Stimulated activated CD8-positive, alpha-beta memory T cell treated with anti-CD3 and anti-CD28 coated beads, Interleukin-15, amount 100 ng/mL, for 24 hours (primary cell): Measurements from ENCODE around the gene IL15RA.
"Not testable (repeated sequence)": the region's sequence is repeated elsewhere in the genome, so short reads cannot be mapped to it uniquely, and the experiment has no call there.

Source experiments
- DNase-seq: peaks from one replicate; pipeline ENCODE4 v3.0.0-alpha.2; 2020; ENCODE audit warnings: low read depth

The IL15RA gene

DNA sequence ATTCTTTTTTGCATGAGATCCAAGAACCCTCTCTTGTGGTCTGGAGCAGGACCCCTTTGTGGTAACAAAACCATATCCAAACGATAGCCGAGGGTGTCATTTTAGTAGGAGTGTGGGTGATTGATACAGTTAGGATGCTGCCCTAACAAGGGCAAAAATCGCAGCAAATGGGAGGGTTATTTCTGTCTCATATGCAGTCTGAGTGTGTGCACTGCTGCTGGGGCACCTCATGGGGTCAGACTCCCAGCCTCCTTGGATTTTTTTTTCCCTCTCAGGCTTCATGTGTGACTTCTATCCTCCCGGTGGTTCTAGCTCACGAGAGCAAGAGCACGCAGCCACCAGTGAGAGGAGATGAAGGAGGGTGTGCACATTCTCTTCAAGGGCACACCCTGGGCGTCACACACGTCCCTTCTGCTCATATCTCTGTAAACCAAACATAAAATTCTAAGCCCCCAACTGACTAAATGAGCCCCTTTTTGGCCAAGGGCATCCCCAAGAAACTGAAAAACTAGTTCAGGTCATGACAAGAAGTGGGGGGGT is 28.6 kb upstream of the IL15RA start:
- no peak for DNase-seq

DNA sequence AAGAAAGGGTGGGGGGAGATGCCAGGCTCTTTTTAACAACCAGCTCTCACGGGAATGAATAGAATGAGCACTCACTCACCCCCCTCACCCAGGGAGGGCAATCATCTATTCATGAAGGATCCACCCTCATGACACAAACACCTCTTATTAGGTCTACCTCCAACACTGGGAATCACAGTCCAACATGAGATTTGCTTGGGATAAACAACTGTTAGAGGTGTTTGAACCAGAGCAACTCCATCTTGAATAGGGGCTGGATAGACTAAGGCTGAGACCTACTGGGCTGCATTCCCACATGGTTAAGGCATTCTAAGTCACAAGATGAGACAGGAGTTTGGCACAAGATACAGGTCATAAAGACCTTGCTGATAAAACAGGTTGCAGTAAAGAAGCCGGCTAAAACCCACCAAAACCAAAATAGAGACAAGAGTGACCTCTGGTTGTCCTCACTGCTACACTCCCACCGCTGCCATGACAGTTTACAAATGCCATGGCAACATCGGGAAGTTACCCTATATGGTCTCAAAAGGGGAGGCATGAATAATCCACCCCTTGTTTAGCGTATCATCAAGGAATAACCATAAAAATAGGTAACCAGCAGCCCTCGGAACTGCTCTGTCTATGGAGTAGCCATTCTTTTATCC is 27.9 kb upstream of the IL15RA start:
- DNase-seq, result not testable (repeated sequence)

DNA sequence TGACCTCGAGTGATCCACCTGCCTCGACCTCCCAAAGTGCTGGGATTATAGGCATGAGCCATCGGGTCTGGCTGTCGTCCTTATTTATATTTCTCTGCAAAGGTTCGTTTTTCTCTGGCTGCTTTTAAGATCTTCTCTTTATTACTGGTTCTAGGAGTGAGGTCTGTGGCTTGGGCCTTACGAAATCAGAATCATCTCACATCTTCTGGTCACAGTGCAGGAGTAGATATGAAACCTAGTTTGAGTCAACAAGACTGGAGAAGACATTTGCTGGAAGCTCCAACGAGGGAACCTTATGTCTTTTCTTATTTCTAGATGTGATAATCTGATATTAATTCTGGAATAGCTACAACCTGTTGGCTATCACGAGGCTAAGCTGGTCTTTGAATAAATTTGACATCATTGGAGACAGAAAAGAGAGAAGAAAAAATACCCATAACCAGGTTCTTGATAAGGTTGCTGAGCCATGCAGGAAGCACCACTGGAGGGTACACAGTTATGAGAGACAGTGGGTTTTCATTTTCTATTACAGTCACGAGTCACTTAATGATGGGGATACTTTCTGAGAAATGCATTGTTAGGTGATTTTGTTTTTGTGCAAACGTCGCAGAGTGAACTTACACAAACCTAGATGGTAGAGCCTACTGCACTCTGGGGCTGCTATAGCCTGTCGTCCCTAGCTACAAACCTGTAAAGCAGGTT is 25.6 kb upstream of the IL15RA start:
- DNase-seq, result no peak

DNA sequence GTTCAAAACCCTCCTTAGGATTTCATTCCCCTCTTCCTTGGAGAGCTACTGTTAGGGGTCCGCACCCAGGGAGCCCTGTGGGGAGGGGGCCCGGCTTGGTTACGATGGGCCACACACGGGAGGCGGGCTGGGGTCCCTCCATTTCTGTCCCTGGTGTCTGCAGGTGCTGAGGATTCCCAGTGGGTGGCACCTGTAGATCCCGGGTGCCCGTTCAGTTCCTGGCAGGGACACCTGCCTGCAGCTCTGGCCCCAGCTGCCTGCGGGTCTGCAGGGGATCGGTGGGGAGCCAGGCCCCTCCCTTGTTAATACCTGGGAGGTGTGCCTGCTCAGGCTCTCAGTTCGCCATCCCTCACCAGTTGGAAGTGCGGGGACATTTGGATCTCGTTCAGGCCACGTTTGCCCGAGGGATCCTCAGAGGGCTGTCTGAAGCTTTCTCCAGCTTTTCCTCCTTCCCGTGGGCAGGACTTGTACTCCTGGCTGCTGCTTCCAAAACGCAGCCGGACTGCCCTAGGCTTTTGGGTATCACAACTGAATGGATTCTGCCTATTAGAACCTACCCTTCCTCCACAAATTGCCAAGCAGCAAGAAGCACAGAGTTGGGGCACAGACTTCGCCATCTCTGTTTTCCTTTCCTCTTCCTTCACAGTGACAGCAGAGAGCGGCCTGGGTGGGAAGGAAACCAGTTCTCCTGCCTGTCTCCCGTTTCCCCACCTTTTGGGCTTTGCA is 22.3 kb upstream of the IL15RA start:
- DNase-seq, result no peak

DNA sequence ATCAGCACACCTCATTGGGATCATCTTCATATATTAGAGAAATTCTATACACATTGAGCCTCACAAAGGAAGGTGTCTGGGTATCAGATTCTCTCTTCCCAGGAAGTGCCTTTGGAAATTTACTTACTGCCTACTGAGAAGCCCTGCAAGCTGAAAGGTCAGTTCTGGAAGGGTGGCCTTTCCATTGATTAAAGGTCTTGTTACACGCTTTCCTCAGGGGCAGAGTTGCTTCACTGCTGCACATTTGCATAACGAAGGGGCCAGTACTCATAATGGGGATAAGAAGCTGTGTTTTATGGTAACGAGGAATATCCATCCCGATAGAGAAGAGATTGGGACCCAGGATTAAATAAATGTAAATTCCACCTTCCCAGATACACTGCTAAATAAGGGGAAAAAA is 19.4 kb upstream of the IL15RA start:
- no peak for DNase-seq

DNA sequence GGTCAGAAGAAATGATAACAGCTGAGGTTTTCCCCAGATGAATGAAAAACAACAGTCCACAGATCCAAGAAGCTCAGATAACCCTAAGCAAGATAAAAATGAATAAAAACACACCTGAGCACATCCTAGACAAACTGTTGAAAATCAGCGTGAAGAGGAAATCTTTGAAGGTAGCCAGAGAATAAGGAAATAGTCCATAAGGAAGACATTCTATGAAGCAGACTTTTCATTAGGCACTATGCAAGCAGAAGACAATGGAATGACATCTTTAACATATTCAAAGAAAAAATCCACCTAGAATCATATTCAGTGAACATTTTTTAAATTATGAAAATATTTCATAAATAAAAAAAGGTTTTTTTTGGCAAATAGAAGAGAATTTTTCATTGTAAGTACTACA is 15.1 kb upstream of the IL15RA start:
- no peak for DNase-seq

DNA sequence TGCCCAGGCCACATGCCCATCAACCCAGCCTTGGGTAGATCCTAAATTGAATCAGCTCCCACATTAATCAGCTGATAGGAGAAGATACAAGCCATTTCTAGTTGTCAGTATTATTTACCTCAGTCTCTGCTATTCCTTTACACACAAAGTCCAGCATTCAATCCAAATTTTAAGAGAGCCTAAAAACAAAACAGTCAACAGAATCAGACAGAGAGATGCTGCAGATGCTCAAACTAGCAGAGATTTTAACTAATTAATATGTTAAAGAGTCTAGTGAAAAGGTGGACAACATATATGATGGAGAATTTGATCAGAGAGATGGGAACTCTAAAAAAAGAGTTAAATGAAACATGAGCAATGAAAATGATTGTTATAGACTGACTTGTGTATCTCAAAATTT is 14.4 kb upstream of the IL15RA start:
- DNase-seq, result no peak

DNA sequence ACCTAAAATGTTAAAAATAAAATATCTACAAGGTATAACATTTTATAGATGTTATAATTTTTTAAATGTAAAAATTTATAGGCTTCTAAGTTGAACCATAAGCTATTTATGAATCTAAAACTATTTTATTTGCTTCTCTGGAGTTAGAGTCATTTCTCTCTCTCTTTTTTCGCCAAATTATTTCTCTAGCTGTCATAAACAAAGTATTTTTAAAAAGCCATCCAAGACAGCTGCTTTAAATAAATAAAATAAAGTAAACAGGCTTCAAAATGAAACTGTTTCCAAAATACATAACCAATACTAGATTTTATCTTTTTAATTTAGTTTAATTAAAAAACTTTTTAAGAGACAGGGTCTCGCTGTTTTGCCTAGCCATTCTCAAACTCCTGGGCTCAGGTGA is 12.4 kb upstream of the IL15RA start:
- DNase-seq, result no peak

DNA sequence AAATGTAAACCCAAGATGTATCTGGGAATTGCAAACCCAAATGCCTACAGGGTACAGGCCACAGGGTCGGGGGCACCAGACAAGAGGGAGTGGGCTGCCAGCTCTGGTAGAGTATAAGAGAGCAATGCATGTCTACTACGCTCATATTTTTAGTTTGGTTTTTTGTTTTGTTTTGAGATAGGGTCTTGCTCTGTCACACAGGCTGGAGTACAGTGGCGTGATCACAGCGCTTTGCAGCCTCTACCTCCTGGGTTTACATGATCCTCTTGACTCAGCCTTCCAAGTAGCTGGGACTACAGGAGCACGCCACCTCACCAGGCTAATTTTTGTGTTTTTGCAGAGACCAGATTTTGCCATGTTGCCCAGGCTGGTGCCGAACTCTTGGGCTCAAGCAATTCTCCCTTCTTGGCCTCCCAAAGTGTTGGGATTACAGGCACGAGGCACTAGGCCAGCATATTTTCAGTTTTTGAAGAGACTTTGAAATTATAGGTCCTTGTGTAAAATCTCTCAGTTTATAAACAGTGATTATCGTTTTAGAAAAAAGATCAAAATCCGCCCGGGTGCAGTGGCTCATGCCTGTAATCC is 11.1 kb upstream of the IL15RA start:
- DNase-seq, result no peak

DNA sequence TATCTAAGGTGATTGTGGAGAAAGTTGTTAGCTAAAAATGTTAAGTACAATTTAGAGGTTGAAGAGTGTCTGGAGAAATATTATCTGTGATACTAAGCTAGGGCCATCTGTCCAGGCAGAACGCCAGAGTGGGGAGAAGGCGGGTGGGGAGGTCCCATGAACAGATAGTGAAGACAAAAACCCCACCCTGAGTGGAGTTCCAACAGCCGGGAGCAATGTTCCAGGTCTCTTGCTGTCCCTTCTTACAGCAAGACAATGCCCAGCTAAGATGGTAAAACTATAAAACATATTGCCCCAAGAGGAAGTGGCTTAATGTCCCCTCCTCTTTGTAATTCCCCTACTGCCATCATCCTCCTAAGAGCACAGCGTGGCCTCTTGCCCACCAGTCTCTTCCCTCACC is 10.4 kb upstream of the IL15RA start:
- no peak for DNase-seq

DNA sequence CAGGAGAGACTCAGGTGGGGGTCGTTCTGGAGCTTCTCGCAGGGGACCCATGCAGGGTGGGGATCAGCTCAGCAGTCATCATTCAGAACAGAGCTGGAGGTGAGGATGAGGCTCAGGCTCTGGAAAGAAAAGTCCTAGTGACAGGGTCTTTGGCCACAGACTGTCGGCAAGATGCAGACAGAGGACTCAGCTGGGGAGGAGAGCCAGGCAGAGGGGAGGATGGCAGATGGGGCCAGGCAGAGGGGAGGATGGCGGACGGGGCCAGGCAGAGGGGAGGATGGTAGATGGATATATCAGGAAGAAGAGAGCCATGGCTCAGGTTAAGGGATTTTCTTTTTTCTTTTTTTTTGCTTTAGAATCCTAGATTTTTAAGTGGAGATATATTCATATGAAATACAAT is 7.7 kb upstream of the IL15RA start:
- DNase-seq, result no peak

DNA sequence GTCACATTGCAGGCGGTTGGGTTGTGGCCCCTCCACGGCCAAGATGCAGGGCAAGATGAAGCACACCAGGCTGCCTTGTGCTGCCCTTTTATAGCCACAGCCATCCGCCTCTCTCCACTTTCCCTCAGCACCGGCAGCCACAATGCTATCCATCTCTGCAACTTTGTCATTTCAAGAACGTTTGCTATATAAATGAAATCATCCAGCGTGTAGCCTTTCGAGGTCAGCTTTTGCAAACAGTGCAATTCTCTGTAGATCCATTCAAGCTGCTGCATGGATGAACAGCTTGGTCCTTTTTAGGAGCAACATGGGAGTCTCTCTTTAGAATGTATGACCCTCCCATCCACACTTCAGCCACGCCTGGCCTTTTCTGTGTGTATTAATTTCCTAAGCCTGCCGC is 6.4 kb upstream of the IL15RA start:
- DNase-seq, result no peak

DNA sequence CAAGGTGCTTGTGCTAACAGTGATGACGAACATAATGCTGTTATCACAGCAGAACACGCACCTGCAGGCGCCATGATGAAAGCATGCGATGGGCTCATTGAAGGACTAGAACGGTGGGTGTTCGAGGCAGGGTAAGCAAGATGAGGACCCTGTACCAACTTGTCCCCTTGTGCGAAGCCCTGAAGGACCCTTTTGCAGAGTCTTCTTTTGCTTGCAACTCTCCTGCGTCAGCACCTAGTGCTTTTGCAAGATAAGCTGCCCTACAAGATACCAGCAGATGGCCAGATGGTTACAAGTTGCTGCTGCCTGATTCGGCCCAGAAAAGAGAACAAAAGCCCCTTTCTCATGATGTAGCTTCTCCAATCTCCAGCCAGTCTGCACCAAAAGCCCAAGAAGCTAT is 4.2 kb upstream of the IL15RA start:
- no peak for DNase-seq

DNA sequence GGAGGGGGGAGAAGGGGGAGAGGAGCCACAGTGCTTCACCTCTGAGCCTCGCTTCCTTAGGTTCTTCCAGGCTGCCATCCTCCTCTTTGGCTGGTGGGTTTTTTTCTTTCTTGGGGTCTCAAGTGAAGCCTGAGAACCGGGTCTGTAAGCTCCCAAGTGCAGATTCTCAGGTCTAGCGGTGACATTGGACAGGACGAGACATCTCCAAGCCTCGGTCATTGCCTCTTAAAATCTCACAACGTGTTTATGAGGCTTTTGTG is 817 bp upstream of the IL15RA start:
- DNase-seq, result no peak

DNA sequence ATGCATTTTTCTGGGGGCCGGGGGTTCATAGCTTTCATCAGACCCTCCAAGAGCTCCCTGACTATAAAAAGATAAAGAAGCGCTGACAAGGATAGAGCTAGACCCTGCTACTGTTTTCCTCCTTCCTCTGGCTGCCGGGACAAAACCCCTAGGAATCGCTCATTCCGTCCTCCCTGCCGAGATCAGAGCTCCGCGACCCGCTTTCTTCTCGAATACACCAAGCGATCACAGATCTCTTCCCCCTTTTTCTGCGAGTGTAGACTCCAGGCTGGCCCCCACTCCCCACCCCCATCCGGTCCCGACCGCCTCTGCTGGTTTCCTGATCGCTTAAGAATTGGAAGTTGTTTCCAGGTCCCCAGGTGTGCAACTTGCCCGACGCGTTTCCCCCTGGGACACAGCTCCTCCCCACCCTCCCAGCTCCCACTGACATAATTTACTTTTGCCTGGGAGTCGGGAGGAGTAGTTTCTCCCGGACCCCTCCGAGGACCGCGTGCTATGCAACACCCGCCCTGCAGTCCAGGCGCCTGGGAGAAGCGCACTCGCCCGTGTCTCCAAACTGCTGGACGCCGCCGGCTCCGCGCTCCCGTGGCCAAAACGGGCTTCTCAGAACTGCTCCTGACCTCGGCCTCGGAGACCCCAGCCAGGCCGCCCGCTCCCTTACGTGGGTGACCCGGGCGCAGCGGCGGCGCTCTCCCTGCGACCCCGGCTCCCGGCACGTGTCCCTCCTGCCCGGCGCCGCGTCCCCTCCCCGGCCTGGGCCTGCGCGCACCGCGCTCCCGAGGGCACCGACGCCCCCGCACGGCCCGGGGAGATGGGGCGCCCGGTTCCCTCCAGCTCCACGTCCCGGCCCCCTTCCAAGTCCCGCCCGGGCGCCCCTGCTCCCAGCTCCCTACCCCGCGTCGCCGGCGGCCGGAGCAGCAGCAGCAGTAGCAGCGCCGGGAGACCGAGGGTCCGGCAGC is 552 bp downstream of the IL15RA start:
- DNase-seq, result no peak

DNA sequence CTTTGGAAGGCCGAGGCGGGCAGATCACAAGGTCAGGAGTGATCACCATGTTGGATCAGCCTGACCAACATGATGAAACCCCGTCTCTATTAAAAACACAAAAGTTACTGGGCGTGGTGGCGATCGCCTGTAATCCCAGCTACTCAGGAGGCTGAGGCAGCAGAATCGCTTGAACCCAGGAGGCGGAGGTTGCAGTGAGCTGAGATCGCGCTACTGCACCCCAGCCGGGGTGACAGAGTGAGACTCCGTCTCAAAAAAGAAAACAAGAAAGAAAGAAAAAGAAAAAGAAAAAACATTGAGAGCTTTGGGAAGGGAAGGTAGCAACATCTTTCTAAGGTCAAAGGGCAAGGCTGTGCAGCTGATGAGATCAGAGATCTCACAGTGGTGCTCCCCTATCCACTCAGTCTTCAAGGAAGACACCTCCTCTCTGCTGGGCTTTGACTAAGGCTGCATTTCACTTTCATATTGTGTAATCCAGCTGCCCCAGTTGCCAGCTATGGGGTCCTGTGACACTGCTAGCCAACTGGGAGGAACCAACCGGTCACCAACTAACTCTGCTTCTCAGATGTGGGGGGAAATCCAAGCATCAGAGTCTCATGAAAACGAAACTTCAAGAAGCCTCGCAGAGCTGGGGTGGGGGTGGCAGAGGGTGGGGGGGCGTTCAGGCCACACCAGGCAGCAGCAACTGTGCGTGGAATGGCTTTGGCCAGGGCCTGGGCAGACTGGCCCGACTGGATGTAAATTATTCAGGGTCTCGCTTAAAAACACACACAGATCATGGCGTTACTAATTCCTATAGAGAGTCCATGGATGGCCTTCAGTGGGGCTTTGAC is 1.5 kb downstream of the IL15RA start:
- DNase-seq, result no peak

DNA sequence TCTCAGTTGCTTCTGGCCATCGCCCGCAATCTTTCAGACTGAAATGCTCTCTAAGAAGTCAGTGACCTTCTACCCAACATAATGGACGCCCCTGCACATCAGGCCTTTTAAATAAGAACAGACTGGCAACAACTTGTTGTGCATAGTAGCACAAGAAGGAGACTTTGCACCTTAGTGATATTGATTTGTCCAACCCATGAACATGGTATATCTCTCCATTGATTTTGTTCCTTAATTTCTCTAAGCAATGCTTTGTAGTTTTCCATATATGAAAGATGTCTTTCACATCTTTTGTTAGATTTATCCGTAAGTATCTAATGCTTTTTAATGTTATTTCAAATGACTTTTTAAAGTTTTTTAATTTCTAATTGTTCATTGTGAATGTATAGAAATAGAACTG is 4.3 kb downstream of the IL15RA start:
- DNase-seq, result no peak

DNA sequence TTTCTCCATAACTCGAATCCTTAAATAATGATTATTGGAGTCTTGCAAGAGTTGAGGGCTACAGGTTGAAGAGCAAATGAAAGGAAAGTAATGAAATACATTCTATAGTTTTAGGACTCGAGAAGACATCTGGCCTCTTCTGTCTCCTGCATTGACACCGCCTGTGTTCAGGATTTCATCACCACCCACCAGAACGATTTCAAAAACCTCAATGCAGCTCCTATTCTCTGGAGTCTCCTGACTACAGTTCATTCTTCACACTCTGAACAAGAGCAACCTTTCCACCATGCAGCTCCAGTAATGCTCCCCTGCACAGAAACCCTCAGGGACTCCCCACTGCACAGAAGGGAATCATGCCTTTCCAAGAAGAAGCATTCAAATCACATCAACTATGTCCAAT is 5.5 kb downstream of the IL15RA start:
- no peak for DNase-seq

DNA sequence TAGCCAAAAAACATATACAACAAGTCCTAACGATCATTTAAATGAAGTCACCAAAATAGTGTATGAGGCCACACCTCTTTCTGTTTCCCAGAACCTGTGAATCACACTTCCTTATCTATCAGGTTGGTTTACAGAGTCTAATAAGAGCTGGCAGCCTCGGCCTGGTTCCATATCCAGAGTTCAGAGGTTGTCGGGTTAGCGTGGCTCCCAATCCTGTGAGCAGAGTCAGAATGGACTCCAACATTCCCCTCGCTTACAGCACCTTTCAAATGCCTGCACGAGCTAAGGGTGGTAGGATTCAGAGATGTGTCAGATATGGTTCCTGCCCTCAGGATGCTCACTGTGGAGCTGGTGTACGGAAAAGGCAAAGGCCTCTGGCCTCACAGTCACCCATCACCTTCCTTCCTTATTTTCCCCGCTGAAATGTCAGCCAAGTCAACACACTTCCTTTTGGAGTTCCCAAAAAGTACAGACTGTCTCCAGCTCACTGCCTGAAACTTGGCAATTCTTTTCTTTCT is 6.0 kb downstream of the IL15RA start:
- no peak for DNase-seq

DNA sequence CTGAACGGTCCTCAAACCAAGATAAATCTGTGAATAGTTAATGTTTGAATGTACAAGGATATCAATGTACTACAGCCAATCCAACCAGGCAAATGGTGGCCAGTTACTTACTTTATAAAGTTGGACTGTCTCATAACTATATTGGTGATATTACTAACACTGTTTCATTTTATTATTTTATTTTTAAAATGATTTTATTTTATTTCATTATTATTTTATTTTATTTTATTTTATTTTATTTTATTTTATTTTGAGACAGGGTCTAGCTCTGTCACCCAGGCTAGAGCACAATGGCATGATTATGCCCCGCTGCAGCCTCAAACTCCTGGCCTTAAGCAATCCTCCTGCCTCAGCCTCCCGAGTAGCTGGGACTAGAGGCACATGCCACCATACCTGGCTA is 6.8 kb downstream of the IL15RA start:
- DNase-seq, result no peak

DNA sequence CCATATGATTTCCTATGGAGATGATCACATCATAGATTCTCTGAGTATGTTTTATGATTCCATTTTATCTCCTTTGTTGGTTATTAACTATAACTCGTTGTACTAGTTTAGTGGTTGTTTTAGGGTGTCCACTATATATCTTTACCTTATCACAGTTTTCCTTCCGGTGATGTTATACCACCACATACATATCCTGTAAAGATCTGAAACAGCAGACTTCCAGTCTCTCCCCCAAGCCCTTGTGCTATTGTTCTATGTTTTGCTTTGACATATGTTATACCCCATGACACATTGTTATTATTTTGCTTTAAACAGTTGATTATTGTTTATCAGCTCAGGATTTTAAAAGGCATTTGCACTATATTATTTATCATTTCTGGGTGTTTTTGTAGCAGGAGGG is 7.3 kb downstream of the IL15RA start:
- no peak for DNase-seq
